ENCODE measurements around the gene EDAR. TPM values are rescaled to one million over a fixed set of nuclear protein-coding genes. Genes with fewer than 3 reads are reported as not detected.

EDAR gene
- total RNA-seq, 1 experiment from 2014 or later: 0.15 TPM

DNA sequence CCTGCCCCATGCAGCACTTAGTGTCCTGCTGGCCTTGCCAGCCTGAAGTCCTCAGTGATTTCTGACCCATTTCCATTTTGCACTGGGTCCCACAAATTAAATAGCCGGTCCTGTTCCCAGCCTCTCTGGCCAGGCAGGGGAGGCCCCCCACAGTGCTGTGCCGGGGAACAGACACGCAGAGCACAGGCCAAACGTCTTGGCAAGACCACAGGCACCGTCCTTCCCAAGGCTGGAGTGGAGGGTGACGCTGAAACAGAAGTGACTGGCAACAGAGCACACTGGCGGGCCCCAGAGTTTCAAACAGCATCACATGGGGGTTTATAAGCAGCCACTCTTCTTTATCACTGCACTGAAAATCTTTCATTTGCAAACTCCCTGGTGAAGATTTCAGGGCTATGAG, 52.2 kb downstream of the EDAR start:
- ATAC-seq: no peak
- H3K4me3 ChIP-seq (replicated peaks in 1 of 2; ENCODE audit: low read depth in 1 of 2, low read length in 2 of 2): no peak overlapping the region

More for the DNA sequence above, 52.2 kb downstream of the EDAR start:
- H3K9me2 ChIP-seq (ENCODE audit: insufficient read depth): no peaks in the 10 kb centered on the region
- no peaks in the 10 kb centered on the region for H3K9me3 ChIP-seq (ENCODE audit: control insufficient read depth in 1 of 2, insufficient read depth in 1 of 2, low read depth in 1 of 2, low read length in 2 of 2)
- BruUV-seq (replicated peaks): no TSS peak
- H3K4me1 ChIP-seq (ENCODE audit: control insufficient read depth in 1 of 2, insufficient read depth in 2 of 2, low read length in 2 of 2): no peaks in the 10 kb centered on the region
- CTCF ChIA-PET: no interaction called here
- no peaks in the 10 kb centered on the region for H3K79me2 ChIP-seq (ENCODE audit: insufficient read depth, low read length)
- TF ChIP-seq YY1 (IDR thresholded peaks at IDR 0.05; ENCODE audit: extremely low read depth, insufficient replicate concordance, low read depth, low read length): no peak
- TF ChIP-seq, protein P1, sequence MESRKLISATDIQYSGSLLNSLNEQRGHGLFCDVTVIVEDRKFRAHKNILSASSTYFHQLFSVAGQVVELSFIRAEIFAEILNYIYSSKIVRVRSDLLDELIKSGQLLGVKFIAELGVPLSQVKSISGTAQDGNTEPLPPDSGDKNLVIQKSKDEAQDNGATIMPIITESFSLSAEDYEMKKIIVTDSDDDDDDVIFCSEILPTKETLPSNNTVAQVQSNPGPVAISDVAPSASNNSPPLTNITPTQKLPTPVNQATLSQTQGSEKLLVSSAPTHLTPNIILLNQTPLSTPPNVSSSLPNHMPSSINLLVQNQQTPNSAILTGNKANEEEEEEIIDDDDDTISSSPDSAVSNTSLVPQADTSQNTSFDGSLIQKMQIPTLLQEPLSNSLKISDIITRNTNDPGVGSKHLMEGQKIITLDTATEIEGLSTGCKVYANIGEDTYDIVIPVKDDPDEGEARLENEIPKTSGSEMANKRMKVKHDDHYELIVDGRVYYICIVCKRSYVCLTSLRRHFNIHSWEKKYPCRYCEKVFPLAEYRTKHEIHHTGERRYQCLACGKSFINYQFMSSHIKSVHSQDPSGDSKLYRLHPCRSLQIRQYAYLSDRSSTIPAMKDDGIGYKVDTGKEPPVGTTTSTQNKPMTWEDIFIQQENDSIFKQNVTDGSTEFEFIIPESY (IDR thresholded peaks at IDR 0.05; ENCODE audit: extremely low read depth, insufficient replicate concordance, low read length): no peak
- TF ChIP-seq, protein P2, sequence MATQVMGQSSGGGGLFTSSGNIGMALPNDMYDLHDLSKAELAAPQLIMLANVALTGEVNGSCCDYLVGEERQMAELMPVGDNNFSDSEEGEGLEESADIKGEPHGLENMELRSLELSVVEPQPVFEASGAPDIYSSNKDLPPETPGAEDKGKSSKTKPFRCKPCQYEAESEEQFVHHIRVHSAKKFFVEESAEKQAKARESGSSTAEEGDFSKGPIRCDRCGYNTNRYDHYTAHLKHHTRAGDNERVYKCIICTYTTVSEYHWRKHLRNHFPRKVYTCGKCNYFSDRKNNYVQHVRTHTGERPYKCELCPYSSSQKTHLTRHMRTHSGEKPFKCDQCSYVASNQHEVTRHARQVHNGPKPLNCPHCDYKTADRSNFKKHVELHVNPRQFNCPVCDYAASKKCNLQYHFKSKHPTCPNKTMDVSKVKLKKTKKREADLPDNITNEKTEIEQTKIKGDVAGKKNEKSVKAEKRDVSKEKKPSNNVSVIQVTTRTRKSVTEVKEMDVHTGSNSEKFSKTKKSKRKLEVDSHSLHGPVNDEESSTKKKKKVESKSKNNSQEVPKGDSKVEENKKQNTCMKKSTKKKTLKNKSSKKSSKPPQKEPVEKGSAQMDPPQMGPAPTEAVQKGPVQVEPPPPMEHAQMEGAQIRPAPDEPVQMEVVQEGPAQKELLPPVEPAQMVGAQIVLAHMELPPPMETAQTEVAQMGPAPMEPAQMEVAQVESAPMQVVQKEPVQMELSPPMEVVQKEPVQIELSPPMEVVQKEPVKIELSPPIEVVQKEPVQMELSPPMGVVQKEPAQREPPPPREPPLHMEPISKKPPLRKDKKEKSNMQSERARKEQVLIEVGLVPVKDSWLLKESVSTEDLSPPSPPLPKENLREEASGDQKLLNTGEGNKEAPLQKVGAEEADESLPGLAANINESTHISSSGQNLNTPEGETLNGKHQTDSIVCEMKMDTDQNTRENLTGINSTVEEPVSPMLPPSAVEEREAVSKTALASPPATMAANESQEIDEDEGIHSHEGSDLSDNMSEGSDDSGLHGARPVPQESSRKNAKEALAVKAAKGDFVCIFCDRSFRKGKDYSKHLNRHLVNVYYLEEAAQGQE (IDR thresholded peaks at IDR 0.05; ENCODE audit: low read depth): no peak
- TF ChIP-seq EGR1 (IDR thresholded peaks at IDR 0.05; ENCODE audit: low read depth): no peak
- TF ChIP-seq TCF7L2 (IDR thresholded peaks at IDR 0.05; ENCODE audit: borderline replicate concordance, extremely low read depth, insufficient read depth, insufficient read length): no peak
- TF ChIP-seq, protein P3, sequence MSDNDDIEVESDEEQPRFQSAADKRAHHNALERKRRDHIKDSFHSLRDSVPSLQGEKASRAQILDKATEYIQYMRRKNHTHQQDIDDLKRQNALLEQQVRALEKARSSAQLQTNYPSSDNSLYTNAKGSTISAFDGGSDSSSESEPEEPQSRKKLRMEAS (IDR thresholded peaks at IDR 0.05): no peak
- TF ChIP-seq, protein P4, sequence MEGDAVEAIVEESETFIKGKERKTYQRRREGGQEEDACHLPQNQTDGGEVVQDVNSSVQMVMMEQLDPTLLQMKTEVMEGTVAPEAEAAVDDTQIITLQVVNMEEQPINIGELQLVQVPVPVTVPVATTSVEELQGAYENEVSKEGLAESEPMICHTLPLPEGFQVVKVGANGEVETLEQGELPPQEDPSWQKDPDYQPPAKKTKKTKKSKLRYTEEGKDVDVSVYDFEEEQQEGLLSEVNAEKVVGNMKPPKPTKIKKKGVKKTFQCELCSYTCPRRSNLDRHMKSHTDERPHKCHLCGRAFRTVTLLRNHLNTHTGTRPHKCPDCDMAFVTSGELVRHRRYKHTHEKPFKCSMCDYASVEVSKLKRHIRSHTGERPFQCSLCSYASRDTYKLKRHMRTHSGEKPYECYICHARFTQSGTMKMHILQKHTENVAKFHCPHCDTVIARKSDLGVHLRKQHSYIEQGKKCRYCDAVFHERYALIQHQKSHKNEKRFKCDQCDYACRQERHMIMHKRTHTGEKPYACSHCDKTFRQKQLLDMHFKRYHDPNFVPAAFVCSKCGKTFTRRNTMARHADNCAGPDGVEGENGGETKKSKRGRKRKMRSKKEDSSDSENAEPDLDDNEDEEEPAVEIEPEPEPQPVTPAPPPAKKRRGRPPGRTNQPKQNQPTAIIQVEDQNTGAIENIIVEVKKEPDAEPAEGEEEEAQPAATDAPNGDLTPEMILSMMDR (IDR thresholded peaks at IDR 0.05 in 2 of 3, conservative IDR thresholded peaks at IDR 0.05 in 1 of 3; ENCODE audit: borderline replicate concordance in 1 of 3, insufficient read depth in 1 of 3, low read depth in 2 of 3, low read length in 2 of 3): no peak
- no peak for TF ChIP-seq ELF1 (IDR thresholded peaks at IDR 0.05; ENCODE audit: borderline replicate concordance, low read depth)
- TF ChIP-seq JUND (IDR thresholded peaks at IDR 0.05): no peak
- no peak for TF ChIP-seq CBX3 (IDR thresholded peaks at IDR 0.05; ENCODE audit: low read depth)
- TF ChIP-seq ZFX (IDR thresholded peaks at IDR 0.05): no peak
- TF ChIP-seq EZH2phosphoT487 (IDR thresholded peaks at IDR 0.05; ENCODE audit: borderline replicate concordance): no peak
- TF ChIP-seq EZH2 (IDR thresholded peaks at IDR 0.05): no peak
- no peak for TF ChIP-seq SIN3A (IDR thresholded peaks at IDR 0.05; ENCODE audit: low read depth)
- no peak for TF ChIP-seq POLR2AphosphoS5 (IDR thresholded peaks at IDR 0.05; ENCODE audit: low read depth, low read length)
- TF ChIP-seq SRF (IDR thresholded peaks at IDR 0.05; ENCODE audit: low read depth): no peak
- H2AFZ ChIP-seq (ENCODE audit: low read depth, low read length, poor library complexity, severe bottlenecking): no peak overlapping the region
- intact Hi-C loops (cut with micrococcal nuclease): no loop called here
- RAD21 ChIA-PET (ENCODE audit: low non-redundant PET in 1 of 2, low total read pairs in 2 of 2, uncharacterized antibody in 2 of 2, unreplicated experiment in 2 of 2): no interaction called here
- POLR2A ChIA-PET: no interaction called here
- H3K9ac ChIP-seq (ENCODE audit: low read length): no peak overlapping the region
- DNase-seq (ENCODE audit: low read depth, low spot score): no peak
- no peak overlapping the region for H3K4me2 ChIP-seq (ENCODE audit: low read length)
- H3K27me3 ChIP-seq (ENCODE audit: insufficient read depth, low read length): no peaks in the 10 kb centered on the region
- H3K36me3 ChIP-seq (ENCODE audit: control insufficient read depth in 1 of 2, insufficient read depth in 2 of 2, low read length in 2 of 2): no peaks in the 10 kb centered on the region
- no peak overlapping the region for H3K27ac ChIP-seq (ENCODE audit: low read depth, low read length)
- H4K20me1 ChIP-seq (ENCODE audit: insufficient read depth): no peaks in the 10 kb centered on the region
